Panc1 (cell line): Measurements from ENCODE around the gene FNDC11. TPM values are rescaled to one million over a fixed set of nuclear protein-coding genes. Genes with fewer than 3 reads are reported as not detected.

Experiments
- ATAC-seq: fragments of 200-7000 bp; cut with Tn5 transposase; 2 replicates; pipeline ENCODE4 v1.9.1; 2020; ENCODE audit warnings: mild to moderate bottlenecking, moderate library complexity
- BruUV-seq: library from RNA; stranded (reverse); fragments of 400-500 nt; replicated peaks from 2 replicates; lab custom pipeline; 2021; lab: Mats Ljungman, UMichigan
- CTCF ChIA-PET: fragments of 300-600 bp; sonication (Branson Sonifier 250); formaldehyde crosslinking; loops from one replicate; lab custom pipeline; 2022; ENCODE audit warnings: antibody characterized with exemption; lab: Charles Lee
- POLR2A ChIA-PET: fragments of 300-600 bp; sonication (Branson Sonifier 250); formaldehyde crosslinking; loops from one replicate; lab custom pipeline; 2022; ENCODE audit warnings: antibody characterized with exemption; lab: Charles Lee
- DNase-seq: peaks from one replicate; pipeline ENCODE4 v3.0.0-alpha.2; 2010; ENCODE audit warnings: low read depth, low spot score
- H3K27ac ChIP-seq: 2 replicates; pipeline ENCODE4 v1.5.1; 2011; ENCODE audit warnings: mild to moderate bottlenecking, low read length, inconsistent platforms
- H3K27me3 ChIP-seq: fragments of 200-500 bp; sonication (Bioruptor generic); 2 replicates; pipeline ENCODE4 v1.6.0; 2014; ENCODE audit warnings: low read length, inconsistent platforms; ENCODE audit not compliant: control insufficient read depth, insufficient read depth
- H3K36me3 ChIP-seq: fragments of 200-500 bp; sonication (Bioruptor generic); 2 replicates; pipeline ENCODE4 v1.5.1; 2014; ENCODE audit warnings: inconsistent platforms, mild to moderate bottlenecking, low read length, moderate library complexity; ENCODE audit not compliant: control insufficient read depth, insufficient read depth
- H3K4me1 ChIP-seq: 2 replicates; pipeline ENCODE4 v1.5.1; 2011; ENCODE audit warnings: inconsistent platforms, mild to moderate bottlenecking, low read length, moderate library complexity; ENCODE audit not compliant: control insufficient read depth, insufficient read depth
- H3K4me3 ChIP-seq, 2 experiments: 2 replicates each; pipeline ENCODE4 v1.5.1; 2011 to 2012; ENCODE audit warnings: low read depth in 2 of 2, low read length in 2 of 2, mild to moderate bottlenecking in 2 of 2, inconsistent platforms in 1 of 2, moderate library complexity in 1 of 2
- H3K9me3 ChIP-seq: fragments of 200-500 bp; sonication (Bioruptor generic); 2 replicates; pipeline ENCODE4 v1.5.1; 2014; ENCODE audit warnings: low read depth, mild to moderate bottlenecking, inconsistent platforms, low read length, moderate library complexity; ENCODE audit not compliant: control insufficient read depth, insufficient read depth
- CTCF ChIP-seq: fragments of 450-650 bp; IDR thresholded peaks from 2 replicates; pipeline ENCODE4 v1.5.1; 2017; ENCODE audit warnings: mild to moderate bottlenecking
- POLR2AphosphoS5 ChIP-seq: IDR thresholded peaks from 2 replicates; pipeline ENCODE4 v1.6.1; 2012; ENCODE audit warnings: mild to moderate bottlenecking, low read depth, low read length, moderate library complexity
- REST ChIP-seq, 2 experiments: IDR thresholded peaks; 2 replicates each; pipeline ENCODE4 v1.6.1; 2011 to 2012; ENCODE audit warnings: low read depth in 2 of 2, control low read depth in 1 of 2, low read length in 1 of 2, mild to moderate bottlenecking in 1 of 2, moderate library complexity in 1 of 2; ENCODE audit not compliant: insufficient read depth in 1 of 2
- SIN3A ChIP-seq: IDR thresholded peaks from 2 replicates; pipeline ENCODE4 v1.6.1; 2012; ENCODE audit warnings: low read depth, mild to moderate bottlenecking, low read length, moderate library complexity, borderline replicate concordance; ENCODE audit not compliant: insufficient read depth
- TCF7L2 ChIP-seq: IDR thresholded peaks from 2 replicates; pipeline ENCODE4 v1.6.1; 2011; ENCODE audit warnings: mild to moderate bottlenecking, low read depth, low read length, inconsistent platforms
- in situ Hi-C: cut with HindIII; loops from 2 replicates; pipeline ENCODE4 v1.10.0; 2016; ENCODE audit warnings: low sequenced_read_pairs, low pct_unique_long_range_greater_than_20kb
- intact Hi-C: fragments of 100-400 bp; cut with micrococcal nuclease; formaldehyde crosslinking; loops from one replicate; pipeline ENCODE4 v1.10.0; 2022; ENCODE audit not compliant: unreplicated experiment
- total RNA-seq: library from RNA; stranded (reverse); gene quantifications from one replicate; pipeline ENCODE4 v1.2.1, GENCODE V29; 2021; ENCODE audit not compliant: unreplicated experiment

FNDC11 gene
- total RNA-seq, 1 experiment from 2014 or later: 1.3 TPM

- DNase-seq (no peak), ATAC-seq (no peak)
- BruUV-seq: no TSS peak
- POLR2A ChIA-PET: no interaction called here
- intact Hi-C loops: no loop called here
- Histone ChIP-seq H3K4me1 (peaks cover 10% of the 10 kb centered on the region), H3K36me3 (no peaks in the 10 kb centered on the region), H3K27ac (no peak overlapping the region), H3K27me3 (no peaks in the 10 kb centered on the region), H3K9me3 (no peaks in the 10 kb centered on the region), H3K4me3 (no peak overlapping the region)
- TF ChIP-seq SIN3A (no peak), REST (IDR thresholded peaks at IDR 0.05; ENCODE audit: insufficient read depth in 1 of 2, low read depth in 2 of 2, low read length in 1 of 2) (no peak), TCF7L2 (no peak), POLR2AphosphoS5 (no peak), CTCF (no peak)
- CTCF ChIA-PET: no interaction called here
- in situ Hi-C loops: no loop called here
Measured at GRCh38 chr20:63579017-63579694, 25.2 kb downstream of the FNDC11 start.

- no peak for TF ChIP-seq TCF7L2
- Histone ChIP-seq H3K4me1 (no peaks in the 10 kb centered on the region), H3K27ac (no peak overlapping the region), H3K9me3 (no peaks in the 10 kb centered on the region), H3K4me3 (no peak overlapping the region), H3K27me3 (no peaks in the 10 kb centered on the region), H3K36me3 (no peaks in the 10 kb centered on the region)
- ATAC-seq (peak; percentile 81), DNase-seq (peak; percentile 32)
- CTCF ChIA-PET: interaction anchor here (0.6 kb wide), 1 partner anchor 61 kb away, joined by 3 read pairs; no protein-coding TSS in a partner anchor
- in situ Hi-C loops: no loop called here
- intact Hi-C loops: no loop called here
- POLR2A ChIA-PET: no interaction called here
- BruUV-seq: no TSS peak
Measured at GRCh38 chr20:63580796-63581461, 27.0 kb downstream of the FNDC11 start.
